NCI-H510A treated with DMSO at 0.1 percent for 48 hours (cell line): ENCODE measurements around the gene PSKH1.
"Not testable (repeated sequence)": the region's sequence is repeated elsewhere in the genome, so short reads cannot be mapped to it uniquely, and the experiment has no call there.

Experiments
- DNase-seq: peaks from one replicate; lab custom pipeline; 2025; lab: John Stamatoyannopoulos, UW

The PSKH1 gene

GRCh38 chr16:67963292-67963661 is 70.2 kb downstream of the PSKH1 start:
- DNase-seq, result no peak

GRCh38 chr16:67963662-67964321 is 70.7 kb downstream of the PSKH1 start:
- DNase-seq, result no peak

GRCh38 chr16:67964477-67965131 is 71.5 kb downstream of the PSKH1 start:
- DNase-seq, result no peak

GRCh38 chr16:67965668-67966548 is 72.9 kb downstream of the PSKH1 start:
- no peak for DNase-seq

GRCh38 chr16:67966549-67967182 is 73.6 kb downstream of the PSKH1 start:
- no peak for DNase-seq

GRCh38 chr16:67967183-67967957 is 74.3 kb downstream of the PSKH1 start:
- peak; percentile 21 for DNase-seq

GRCh38 chr16:67967958-67968399 is 74.9 kb downstream of the PSKH1 start:
- DNase-seq, result no peak

GRCh38 chr16:67968400-67969253 is 75.6 kb downstream of the PSKH1 start, which contains the start of gene SLC12A4:
Gene SLC12A4, minus strand, starts transcription at chr16:67968637. Its CDS starts 84 bp downstream, at chr16:67968553.
- no peak for DNase-seq

- no peak for DNase-seq
Observed at GRCh38 chr16:67969254-67970039, 76.4 kb downstream of the PSKH1 start.

- DNase-seq, result no peak
Observed at GRCh38 chr16:67971111-67971510, 78.1 kb downstream of the PSKH1 start.

GRCh38 chr16:67972285-67972684 is 79.2 kb downstream of the PSKH1 start:
- not testable (repeated sequence) for DNase-seq

- no peak for DNase-seq
Observed at GRCh38 chr16:67975321-67976105, 82.5 kb downstream of the PSKH1 start.

GRCh38 chr16:67976205-67976604 is 83.2 kb downstream of the PSKH1 start:
- no peak for DNase-seq

- DNase-seq, result no peak
Observed at GRCh38 chr16:67977005-67977404, 84.0 kb downstream of the PSKH1 start.

- DNase-seq, result no peak
Observed at GRCh38 chr16:67977469-67978227, 84.6 kb downstream of the PSKH1 start.
